ENCODE data around the gene TUBA4A.
A peak's percentile ranks its signal among the peaks of the same experiment; 100 is the strongest.
"Not testable (repeated sequence)": the region's sequence is repeated elsewhere in the genome, so short reads cannot be mapped to it uniquely, and the experiment has no call there.

Gene TUBA4A

DNA sequence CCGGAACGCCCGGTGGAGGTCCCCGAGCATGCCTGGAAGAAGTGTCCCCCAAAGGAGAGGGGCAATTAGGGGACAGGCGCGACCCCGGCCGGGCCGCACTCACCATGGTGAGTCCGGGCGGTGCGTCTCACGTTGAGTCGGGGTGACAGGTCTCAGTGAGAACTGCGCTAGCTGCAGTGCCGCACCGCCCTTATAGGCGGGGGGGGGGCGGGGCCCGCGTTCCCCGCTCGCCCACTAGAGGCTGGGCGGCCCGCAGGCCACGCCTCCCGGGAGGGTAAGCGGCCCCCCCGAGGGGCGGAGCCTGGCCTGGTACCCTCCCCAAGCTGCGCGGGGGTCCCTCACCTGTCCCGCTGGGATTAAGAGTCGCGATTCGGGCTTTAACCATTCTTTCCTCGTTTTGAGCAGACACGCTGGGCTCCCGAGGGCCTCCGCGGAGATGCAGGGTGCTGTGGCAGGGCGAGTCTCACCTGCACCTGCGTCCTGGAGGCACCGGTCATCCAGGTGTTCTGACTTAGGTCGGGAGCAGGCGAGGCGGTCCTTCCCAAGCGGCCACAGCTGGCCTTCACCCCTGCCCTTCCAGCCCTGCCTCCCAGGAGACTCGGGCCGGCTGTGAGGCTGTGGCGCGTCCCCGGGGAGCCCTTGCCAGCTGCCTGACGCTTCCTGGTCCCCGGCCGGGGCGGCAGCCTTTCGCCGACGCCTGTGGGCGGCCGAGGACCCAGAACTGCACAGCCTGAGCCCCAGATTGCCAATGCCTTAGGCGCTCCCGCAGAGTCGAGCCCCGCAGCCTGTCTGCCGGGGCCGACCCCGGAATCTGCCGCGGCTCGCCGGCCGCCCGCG is at the start of gene TUBA4A:
Gene TUBA4A (minus strand): TSS at position 166 of the 837 bp plus-strand sequence. CDS start 60 bp downstream, at position 106.
- DNase-seq = peak; percentile 43

DNA sequence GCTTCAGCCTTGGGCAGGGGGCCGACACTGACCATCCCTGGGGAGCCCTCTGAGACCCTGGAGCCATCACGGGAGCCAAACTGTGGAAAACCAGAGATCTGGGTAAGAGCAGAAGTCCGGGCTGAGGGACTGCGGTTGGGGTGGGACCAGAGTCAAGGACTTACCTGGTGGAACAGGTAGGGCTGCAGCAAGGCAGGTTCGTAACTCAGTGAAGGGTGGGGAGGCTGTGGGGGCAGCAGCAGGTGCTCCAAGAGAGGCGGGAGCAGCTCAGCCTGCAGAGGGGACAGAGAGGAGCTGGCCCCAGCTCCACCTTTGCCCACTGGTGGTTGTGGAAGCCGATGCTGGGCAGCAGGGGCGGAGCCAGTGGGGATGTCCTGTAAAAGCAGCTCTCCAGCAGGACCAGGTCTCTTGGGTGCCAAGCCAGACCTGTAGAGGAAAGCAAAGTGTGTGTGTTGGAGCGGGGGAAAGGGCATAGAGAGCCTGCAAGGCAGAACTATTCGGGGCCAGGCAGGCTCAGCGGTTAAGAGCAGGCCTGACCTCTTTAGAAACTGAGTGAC is 48.8 kb upstream of the TUBA4A start:
- DNase-seq = no peak

DNA sequence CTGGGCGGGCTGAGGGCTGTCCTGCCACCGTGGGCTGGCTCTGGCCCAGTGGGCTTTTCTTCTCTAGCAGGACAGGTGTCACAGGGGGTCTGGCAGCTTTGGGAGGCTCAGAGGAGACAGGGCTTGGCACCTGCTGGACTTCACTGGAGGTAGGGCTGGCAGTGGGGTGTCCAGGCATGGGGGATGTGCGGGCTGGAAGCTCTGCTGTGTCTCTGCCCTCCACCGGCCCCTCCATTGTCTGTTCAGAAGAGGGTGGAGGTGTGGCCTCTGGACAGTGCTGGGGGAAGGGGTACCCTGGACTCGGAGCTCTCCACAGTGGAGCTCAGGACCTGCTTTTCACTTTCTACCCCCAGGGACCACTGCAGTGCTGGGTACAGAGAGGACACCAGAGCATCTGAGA is 46.3 kb upstream of the TUBA4A start:
- DNase-seq = no peak

DNA sequence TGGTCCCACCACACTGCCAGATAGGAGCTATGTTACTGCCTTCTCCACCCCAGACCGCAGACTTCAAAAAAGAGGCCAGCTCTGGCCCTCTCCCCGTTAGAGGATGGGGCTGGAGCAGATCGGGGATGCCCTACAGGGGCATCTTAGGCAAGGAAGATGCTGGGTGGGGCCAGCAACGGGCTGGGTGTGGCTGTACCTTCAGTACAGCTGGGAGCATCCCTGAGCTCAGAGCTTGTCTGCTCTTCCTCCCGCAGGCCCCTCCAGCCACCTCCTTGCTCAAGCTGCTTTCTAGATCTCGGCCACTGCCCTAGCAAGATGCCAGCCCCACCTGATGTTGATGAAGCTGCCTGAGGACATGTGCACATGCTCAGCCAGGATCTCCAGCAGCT is 45.6 kb upstream of the TUBA4A start:
- DNase-seq = no peak

DNA sequence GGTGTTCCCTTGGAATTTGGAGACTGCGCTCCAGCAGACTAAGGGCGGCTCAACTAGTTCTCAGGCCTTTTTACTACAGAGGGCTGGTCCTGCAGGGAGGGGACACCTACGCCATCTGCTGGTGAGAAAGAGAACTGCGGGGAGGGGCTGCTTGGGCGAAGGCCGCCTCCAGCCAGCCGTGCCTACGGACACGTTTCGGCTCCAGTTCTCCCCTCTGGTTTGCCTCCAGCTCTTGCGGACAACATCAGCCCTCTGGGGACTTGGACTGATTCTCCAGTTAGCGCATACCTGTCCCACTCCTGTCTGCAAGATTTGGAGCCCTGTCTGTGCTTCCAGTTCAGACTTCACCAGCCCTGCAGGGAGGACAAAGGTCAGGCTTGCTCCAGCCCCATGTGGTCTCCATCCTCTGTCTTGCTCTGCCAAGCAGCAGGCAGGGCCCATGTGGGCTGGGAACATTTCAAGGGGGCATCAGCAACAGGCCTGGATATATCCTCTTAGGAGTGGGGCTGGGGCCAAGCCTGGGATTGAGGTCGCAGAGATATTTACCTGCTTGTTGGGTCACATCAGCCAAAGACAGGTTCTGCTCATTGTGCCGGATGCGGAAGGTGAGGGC is 45.1 kb upstream of the TUBA4A start:
- DNase-seq = peak; percentile 32

DNA sequence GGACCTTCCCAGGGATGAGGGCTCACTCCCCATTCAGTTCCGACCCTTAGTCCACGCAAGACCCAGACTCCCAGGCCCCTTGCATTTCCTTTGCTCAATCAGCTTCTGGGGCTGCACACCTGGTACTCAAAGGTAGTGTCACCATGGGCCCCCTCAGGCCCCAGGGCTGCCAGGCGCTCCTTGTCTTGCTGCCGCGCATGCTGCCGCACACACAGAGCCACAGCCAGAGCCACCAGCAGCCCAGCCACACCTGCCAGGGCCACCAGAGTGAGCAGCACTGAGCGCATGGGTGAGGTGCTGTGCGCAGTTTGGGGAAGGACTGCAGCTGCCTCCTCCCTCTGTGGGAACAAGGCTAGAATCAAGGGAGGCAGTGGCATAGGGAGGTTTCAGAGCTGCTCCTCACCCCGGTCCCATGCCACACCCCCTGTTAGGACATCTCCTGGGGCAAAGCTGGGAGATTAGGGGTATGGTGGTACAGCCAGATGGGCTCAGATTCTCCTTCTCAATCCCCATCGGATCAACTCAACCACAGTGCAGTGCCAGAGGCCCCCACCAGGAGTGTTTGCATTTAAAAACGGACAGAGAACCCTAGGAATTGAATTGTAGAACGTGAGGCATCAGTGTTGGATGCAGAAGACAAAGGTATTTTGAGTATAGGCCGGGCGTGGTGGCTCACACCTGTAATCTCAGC is 44.2 kb upstream of the TUBA4A start:
- DNase-seq = no peak

DNA sequence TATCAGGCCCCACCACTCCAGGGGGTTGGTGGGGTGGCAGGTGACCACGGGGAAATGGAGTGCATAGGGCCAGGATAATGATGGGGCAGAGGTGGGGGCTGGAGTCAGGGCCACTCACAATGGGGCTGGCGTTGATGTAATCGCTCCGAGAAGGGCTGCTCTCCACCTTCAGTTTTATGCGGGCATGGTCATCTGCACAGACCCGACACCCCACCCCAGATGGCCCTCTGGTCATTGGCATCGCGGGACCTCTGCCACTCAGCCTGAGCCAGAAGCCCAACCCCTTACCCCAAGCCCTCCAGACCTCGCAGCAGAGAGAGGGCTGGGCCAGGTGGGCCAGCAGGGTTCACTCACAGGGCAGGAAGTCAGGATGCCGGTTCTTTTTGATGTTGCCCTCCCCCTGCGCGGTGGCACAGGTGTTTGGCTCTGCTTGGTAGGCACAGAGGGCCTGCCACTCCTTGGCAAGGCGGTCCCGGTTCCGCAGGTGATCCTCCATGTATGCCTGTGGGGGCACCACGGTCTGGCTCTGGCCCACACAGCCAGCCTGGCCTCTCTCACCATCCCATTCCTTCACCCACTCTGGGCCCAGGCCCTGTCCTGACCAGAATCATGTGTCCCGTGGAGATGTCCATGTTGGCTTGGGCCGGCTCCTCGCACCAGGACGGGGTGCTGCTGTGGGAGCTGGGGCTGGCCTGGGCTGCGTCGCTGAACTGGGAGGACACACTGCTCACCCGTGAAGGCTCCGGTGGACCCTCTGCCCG is 43.1 kb upstream of the TUBA4A start:
- no peak for DNase-seq

DNA sequence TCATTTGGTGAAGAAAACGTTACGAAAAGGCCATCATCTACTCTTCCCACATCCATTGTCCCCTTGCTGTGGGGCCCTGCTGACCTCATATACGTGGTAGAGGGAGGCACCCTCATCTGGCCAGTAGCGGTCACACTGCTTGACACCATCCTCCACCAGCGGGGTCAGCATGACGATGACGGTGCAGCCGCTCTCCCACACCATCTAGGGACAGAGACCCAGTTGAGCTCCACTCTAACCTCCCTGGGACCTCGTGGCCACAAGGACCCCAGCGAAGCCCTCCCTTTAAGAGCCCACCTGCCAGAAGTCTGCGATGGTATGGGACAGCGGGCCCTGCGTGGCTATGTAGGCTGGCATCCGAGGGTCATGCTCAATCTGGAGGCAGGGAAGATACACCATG is 42.4 kb upstream of the TUBA4A start:
- DNase-seq = no peak

DNA sequence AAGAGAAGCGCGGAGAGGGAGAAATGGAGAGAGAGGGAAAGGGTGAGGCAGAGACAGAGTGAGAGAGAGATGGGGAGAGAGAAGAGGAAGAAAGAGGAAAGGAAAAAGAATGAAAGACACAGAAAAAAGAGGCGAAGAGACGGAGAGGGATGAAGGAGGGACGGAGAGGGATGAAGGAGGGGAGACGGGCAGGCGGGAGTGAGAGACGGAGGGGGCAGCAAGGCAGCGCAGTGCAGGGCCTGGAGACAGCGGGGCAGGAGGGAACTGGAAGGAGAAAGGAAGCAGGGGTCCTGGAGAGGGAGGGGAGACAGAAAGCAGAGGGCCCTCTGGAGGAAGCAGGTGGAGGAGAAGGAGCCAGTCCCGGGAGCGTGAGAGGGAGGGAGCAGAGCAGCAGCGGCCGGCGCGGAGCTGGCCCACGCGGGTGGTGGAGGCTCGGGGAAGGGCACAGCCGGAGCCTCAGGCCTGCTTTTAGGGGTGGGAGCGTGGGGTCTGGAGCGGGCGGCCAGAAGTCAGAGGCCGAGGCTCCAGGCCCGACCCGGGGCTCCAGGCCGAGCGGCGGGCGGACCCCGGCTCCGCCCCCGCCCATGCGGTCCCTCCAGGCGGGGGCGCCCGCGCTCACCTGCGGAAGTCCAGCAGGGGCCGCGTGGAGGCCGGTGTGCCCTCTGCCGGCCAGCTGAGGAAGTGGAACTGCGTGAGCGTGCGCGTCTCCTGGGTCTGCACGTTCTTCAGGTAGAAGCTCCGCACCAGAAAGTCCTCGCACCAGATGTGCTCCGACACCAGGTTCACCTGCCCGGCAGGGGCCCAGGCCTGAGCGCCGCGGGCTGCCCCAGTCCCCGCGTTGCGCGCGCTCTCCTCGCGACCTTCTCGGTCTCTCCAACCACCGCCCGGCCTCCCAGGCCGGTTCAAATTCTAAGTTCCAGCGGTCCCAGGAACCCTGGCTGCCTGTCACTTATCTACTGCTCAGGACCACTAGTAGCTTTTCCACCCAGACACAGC is 40.9 kb upstream of the TUBA4A start:
- peak; percentile 37 for DNase-seq

DNA sequence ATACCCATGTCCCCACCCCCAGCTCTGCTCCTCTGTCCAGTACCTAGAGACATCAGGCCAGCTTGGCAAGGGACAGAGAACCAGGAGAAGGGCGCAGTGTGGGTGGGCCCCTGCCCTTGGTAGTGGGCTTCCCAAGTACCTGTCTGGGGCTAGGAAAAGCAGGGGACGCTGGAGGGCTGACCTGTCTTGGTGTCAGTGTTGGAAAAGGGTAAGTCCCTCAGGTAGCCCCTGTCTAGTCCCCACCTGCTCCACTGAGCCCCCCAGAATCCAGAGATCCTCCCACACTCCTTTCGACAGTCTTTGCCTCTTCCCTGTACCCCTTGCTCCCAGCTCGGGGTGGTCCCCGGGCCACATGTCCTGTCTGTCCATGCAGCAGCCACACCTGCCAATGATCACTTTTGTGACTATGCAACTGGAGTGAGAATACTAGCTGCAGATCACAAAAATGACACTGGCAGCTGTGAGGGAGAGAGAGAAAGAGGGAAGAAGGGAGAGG is 40.1 kb upstream of the TUBA4A start:
- DNase-seq = no peak

DNA sequence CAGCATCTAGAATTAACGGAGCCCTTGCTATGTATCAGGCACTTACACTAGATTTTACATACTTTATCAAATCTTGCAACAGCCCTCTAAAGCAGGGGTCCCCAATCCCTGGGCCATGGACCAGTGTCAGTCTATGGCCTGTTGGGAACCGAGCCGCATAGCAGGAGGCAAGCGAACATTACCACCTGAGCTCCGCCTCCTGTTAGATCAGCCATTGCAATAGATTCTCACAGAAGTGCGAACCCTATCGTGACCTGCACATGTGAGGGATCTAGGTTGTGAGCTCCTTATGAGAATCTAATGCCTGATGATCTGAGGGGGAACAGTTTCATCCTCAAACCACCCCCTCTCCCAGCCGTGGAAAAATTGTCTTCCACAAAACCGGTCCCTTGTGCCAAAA is 38.9 kb upstream of the TUBA4A start:
- DNase-seq = no peak

DNA sequence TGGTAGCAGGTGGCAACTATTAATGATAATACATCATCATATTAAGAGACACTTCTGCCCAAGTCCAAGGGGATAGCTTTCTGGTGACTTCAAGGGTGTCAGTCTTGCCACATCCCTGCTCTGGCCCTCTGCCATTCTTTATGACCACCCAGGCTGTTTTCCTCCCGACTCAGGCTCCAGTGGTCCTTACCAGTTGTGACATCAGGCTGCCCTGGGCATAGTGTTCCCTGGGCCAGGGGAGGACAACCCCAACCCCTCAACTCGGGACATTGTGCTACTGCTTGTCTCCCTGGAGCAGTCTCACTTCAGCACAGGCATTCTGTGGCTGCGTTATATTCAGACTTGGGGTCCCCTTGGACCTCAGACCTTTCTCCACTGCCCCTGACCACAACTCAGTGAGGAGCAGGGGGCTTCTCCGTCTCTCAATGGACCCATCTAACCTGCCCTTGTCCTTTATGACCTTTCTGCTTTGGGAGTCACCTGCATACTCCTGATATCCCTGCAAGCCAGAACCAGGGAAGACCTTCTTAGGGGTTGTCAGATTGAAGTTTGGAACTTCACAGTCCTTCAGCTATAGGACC is 38.3 kb upstream of the TUBA4A start:
- no peak for DNase-seq

DNA sequence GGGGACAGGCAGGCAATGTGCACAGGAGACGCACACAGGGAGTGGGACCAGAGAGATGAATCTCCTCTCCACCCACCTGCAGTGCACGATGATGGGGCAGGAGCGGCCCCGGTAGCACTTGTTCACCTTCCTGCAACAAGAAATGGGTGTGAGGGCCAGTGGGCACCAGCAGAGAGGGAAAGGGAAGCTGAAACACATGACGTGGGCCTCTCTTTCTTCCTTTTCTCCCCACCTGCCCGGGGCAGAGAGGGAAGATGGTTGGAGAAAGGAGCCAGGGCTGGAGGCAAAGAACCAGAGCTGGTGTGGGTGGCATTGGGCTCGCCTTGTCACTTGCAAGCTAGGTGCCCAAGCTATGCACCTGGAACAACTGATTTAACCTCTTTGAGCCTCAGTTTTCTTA is 37.7 kb upstream of the TUBA4A start:
- no peak for DNase-seq

DNA sequence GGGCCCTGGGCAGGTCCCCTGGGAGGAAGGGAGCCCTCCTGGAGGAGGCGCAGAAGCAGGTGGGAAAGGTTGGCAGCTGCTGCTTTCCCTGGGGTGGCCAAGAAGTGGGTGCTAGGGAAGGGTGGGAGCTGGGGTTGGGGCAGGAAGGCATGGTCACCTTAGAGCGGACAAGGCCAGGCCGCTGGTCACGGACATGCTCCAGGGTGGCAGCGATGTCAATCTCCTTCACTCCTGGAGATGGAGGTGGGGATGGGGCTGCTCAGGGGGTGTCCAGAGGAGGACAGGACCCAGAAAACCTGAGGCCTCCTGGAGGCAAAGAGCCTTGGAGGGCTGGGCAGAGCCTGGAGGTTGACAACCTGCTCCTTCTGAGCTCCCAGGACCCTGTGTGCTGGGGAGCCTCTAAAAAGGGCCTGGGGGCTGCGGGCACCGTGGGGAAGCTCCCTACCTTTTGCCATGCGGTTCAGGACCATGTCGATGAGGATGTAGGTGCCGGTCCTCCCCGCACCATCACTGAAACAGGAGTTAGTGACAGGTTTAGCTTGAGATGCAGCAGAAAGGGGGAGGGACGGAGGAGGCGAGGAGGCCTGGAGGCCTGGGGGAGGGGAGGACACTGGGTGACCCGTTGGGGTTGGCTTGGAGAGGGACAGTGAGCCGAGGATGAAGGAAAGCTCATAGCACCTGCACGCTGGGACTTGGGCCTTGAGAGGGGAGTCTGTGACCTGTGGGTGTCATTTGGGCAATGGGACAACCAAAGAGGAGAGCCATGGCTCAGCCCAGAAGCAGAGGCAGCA is 36.9 kb upstream of the TUBA4A start:
- no peak for DNase-seq

DNA sequence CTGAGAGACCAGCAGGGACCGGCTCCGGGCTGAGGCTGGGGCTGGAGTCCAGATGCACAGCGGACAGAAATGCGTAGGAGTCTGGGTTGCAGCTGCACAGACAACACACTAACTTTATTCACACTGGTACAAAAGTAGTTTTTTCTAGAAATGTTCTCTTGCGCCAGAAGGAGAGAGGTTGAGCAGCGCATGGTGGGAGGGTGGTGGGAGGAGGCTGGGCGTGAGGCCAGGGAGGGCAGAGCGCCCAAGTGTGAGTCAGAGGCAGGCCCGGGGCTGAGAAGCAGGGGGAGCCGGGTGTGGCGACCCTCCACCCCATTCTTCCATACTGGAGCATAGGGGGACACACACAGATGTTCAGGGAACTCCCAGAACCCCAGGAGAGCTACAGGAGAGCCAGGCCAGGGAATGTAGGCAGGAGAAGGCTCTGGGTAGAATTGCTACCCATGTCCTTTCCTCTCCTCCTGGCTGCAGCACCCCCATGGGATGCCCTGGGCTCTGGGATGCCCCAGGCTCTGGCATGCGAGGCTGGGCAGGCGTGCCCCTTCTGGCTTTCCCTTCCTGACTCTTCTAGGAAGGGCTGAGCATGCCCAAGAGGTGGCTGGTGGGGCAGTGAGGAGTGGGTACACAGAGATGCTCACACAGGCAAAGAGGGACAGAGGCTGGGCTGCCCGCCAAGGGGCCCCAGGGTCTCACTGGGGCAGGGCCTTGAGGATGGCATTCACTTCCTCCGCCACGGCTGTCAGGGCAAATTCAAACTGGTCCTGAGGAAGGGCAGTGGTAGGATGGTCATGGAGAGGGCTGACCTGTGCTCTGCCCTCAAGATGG is 36.0 kb upstream of the TUBA4A start:
- peak; percentile 70 for DNase-seq

DNA sequence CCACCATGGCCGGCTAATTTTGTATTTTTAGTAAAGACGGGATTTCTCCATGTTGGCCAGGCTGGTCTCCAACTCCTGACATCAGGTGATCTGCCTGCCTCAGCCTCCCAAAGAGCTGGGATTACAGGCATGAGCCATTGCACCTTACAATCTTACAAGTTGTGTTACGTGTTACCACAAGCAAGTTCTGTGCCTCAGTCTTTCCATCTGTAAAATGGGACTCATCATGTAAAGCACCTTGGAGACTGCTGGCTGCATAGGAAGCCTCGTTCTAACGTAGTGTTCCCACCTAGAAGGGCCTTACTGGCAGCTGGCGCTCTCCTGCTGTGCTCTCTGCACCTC is 35.4 kb upstream of the TUBA4A start:
- DNase-seq = no peak

DNA sequence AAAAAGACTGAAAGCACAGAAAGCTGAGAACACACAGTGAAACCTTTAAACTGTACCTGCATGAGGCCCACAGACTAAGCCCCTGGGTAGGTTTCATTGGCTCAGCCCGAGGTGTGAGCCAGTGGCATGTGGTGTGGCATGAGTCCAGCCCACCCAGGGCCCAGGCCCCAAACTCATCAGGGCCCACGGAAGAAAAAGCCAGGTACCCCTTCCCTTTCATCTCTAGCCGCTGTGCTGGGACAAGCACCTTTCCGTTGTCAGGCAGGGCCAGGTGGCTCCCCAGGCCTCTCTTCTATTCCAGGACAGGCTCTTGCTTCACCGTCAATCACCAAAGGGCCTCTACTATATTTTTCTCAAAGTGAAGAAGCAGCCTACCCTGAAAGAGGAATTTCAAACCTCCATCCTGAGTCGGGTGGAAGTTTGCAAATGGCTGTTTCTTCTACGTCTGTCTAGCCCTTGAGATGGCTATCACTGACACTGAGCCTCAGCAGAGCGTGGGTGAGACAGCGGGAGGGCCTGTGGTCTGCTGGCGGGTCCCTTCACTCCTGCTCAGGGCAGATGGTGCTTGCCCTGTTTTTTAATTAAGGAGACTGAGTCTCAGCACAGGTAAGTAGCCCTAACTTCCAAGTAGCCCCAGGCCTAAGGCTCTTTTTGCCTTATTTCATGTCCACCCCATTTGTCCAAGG is 34.0 kb upstream of the TUBA4A start:
- no peak for DNase-seq

DNA sequence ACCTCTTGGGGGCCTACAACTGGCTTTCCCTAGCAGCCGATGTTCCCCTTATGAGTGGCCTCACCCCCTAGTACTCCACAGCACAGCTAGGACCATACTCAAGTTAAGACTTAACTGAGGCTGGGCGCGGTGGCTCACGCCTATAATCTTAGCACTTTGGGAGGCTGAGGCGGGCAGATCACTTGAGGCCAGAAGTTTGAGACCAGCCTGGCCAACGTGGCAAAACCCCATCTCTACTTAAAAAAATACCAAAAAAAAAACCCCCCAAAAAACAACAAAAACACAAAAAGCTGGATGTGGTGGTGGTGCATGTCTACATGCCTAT is 33.4 kb upstream of the TUBA4A start:
- not testable (repeated sequence) for DNase-seq
